ENCODE results near the gene TGFBR3.

DNA sequence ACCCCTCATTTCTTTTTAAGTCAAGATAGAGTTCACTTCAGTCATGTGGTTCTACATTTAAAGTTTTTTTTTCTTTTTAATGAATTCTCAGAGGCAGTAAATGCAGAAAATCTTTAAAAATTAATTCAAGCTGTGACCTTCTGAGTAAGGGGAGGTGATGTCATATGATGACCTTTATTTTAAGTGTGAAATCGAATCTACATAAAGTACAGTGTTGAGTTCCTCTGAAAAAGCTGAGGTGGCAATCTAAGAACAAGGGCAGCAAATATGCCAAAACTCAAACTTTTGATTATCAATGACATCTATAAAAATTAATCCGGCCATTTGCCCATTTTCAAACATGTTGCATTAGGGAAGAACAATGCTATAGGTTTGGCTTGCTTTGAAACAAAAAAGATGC, 211.8 kb downstream of the TGFBR3 start:
- TF ChIP-seq, protein P1, sequence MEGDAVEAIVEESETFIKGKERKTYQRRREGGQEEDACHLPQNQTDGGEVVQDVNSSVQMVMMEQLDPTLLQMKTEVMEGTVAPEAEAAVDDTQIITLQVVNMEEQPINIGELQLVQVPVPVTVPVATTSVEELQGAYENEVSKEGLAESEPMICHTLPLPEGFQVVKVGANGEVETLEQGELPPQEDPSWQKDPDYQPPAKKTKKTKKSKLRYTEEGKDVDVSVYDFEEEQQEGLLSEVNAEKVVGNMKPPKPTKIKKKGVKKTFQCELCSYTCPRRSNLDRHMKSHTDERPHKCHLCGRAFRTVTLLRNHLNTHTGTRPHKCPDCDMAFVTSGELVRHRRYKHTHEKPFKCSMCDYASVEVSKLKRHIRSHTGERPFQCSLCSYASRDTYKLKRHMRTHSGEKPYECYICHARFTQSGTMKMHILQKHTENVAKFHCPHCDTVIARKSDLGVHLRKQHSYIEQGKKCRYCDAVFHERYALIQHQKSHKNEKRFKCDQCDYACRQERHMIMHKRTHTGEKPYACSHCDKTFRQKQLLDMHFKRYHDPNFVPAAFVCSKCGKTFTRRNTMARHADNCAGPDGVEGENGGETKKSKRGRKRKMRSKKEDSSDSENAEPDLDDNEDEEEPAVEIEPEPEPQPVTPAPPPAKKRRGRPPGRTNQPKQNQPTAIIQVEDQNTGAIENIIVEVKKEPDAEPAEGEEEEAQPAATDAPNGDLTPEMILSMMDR (conservative IDR thresholded peaks at IDR 0.05; ENCODE audit: low read depth, low read length): no peak
- TF ChIP-seq EZH2 (IDR thresholded peaks at IDR 0.05; ENCODE audit: borderline replicate concordance, low read depth, low read length, poor library complexity, severe bottlenecking): no peak

Measured in A673 (cell line).